ENCODE data around the gene DHPS. TPM values are rescaled to one million over a fixed set of nuclear protein-coding genes. Genes with fewer than 3 reads are reported as not detected.

DHPS gene
- total and polyA plus RNA-seq, 2 of the 13 experiments (the other 11 are each of a cell fraction or from before 2014, with no cell fraction given), result 43.3 to 84.3 TPM

- Histone ChIP-seq H3K79me2 (ENCODE audit: insufficient read depth, low read length) (peaks cover 53% of the 10 kb centered on the region), H4K20me1 (ENCODE audit: insufficient read depth, low read length) (no peaks in the 10 kb centered on the region), H3K9me3 (ENCODE audit: low read length) (no peaks in the 10 kb centered on the region), H2AFZ (ENCODE audit: low read length) (peak overlapping the region; percentile 78), H3K27ac (ENCODE audit: extremely low read length, insufficient read depth, low read length) (peak overlapping the region; percentile 77), H3K27me3 (ENCODE audit: control insufficient read depth in 1 of 2, insufficient read depth in 2 of 2, low read length in 2 of 2) (no peaks in the 10 kb centered on the region; a peak in 1 of 5 replicates), H3K9ac (ENCODE audit: insufficient read depth, low read depth, low read length) (peak overlapping the region; percentile 87), H3K4me3 (replicated peaks in 1 of 3; ENCODE audit: insufficient read depth in 1 of 3, low read depth in 2 of 3, low read length in 3 of 3) (peak overlapping the region; percentile 67 to 93 (median 92)), H3K36me3 (replicated peaks in 1 of 2; ENCODE audit: control insufficient read depth in 1 of 2, insufficient read depth in 2 of 2, low read length in 2 of 2) (peaks cover 2 to 11% of the 10 kb centered on the region in 2 experiments), H3K4me2 (ENCODE audit: low read depth, low read length) (peak overlapping the region; percentile 98), H3K4me1 (ENCODE audit: insufficient read depth, low read length) (peaks cover 20% of the 10 kb centered on the region)
- no TSS peak for BruUV-seq (replicated peaks)
- in situ Hi-C loops (cut with HindIII; ENCODE audit: extremely low pct_ligation_motif_present, low pct_unique_long_range_greater_than_20kb) (no loop called here), intact Hi-C loops (cut with micrococcal nuclease; ENCODE audit: unreplicated experiment) (no loop called here)
- ATAC-seq (no peak), DNase-seq (ENCODE audit: low spot score) (no peak), FAIRE-seq (peak; percentile 44)
- ChIA-PET POLR2A (interaction anchor here (0.8 to 4.8 kb wide), 10 partner anchors 10 to 210 kb away, joined by 3 to 51 read pairs (median 7); partner anchors contain the start of genes FARSA, FBXW9, GET3 and JUNB), CTCF (ENCODE audit: low intra/inter-chr PET ratio, low total read pairs) (no interaction called here)
- TF ChIP-seq ZNF709 (CRISPR knock-in tag; IDR thresholded peaks at IDR 0.05) (0 out of 2 replicates have a peak, but pooled peaks have one; percentile 5), ZNF629 (CRISPR knock-in tag; conservative IDR thresholded peaks at IDR 0.05) (peak; percentile 91), HES4 (CRISPR knock-in tag; IDR thresholded peaks at IDR 0.05; ENCODE audit: borderline replicate concordance) (0 out of 2 replicates have a peak, but pooled peaks have one; percentile 24), NFKBIZ (CRISPR knock-in tag; IDR thresholded peaks at IDR 0.05) (no peak)
- 2% methylated on average over 7 of the region's 7 CpGs for WGBS (ENCODE audit: low lambda C conversion rate)
Measured at GRCh38 chr19:12723381-12723640, 41.6 kb upstream of the DHPS start.

GRCh38 chr19:12722566-12723380, 41.1 kb upstream of the DHPS start:
- in situ Hi-C loops (cut with HindIII; ENCODE audit: extremely low pct_ligation_motif_present, low pct_unique_long_range_greater_than_20kb), result no loop called here
- DNase-seq (ENCODE audit: low spot score) (peak; percentile 99), ATAC-seq (peak; percentile 75), FAIRE-seq (peak; percentile 97)
- CTCF ChIA-PET (ENCODE audit: low intra/inter-chr PET ratio, low total read pairs), result no interaction called here
- peaks cover 20% of the 10 kb centered on the region for H3K4me1 ChIP-seq (ENCODE audit: insufficient read depth, low read length)
- POLR2A ChIA-PET, result interaction anchor here (0.6 to 4.8 kb wide), 14 partner anchors 10 to 211 kb away, joined by 3 to 51 read pairs (median 4); partner anchors contain the start of genes FARSA, FBXW9, GET3 and JUNB
- TSS peak; percentile 98 for BruUV-seq (replicated peaks)
- H3K36me3 ChIP-seq (replicated peaks in 1 of 2; ENCODE audit: control insufficient read depth in 1 of 2, insufficient read depth in 2 of 2, low read length in 2 of 2), result peaks cover 2 to 13% of the 10 kb centered on the region in 2 experiments
- H3K79me2 ChIP-seq (ENCODE audit: insufficient read depth, low read length), result peaks cover 54% of the 10 kb centered on the region
- 1% methylated on average over 32 of the region's 32 CpGs for WGBS (ENCODE audit: low lambda C conversion rate)
- H3K9ac ChIP-seq (ENCODE audit: insufficient read depth, low read depth, low read length), result peak overlapping the region; percentile 87
- intact Hi-C loops (cut with micrococcal nuclease; ENCODE audit: unreplicated experiment), result loop anchor here (1.0 kb wide), 1 partner anchor 15 kb away; the partner anchor contains the start of gene GET3
- peak overlapping the region; percentile 98 for H3K4me2 ChIP-seq (ENCODE audit: low read depth, low read length)
- H4K20me1 ChIP-seq (ENCODE audit: insufficient read depth, low read length), result no peaks in the 10 kb centered on the region
- peak overlapping the region; percentile 92 to 96 (median 93) for H3K4me3 ChIP-seq (replicated peaks in 1 of 3; ENCODE audit: insufficient read depth in 1 of 3, low read depth in 2 of 3, low read length in 3 of 3)
- H3K27me3 ChIP-seq (ENCODE audit: control insufficient read depth in 1 of 2, insufficient read depth in 2 of 2, low read length in 2 of 2), result no peaks in the 10 kb centered on the region; a peak in 1 of 5 replicates
- peak overlapping the region; percentile 77 for H3K27ac ChIP-seq (ENCODE audit: extremely low read length, insufficient read depth, low read length)
- peak overlapping the region; percentile 78 for H2AFZ ChIP-seq (ENCODE audit: low read length)
- no peaks in the 10 kb centered on the region for H3K9me3 ChIP-seq (ENCODE audit: low read length)
- no peak for TF ChIP-seq ZNF274 (CRISPR knock-in tag; IDR thresholded peaks at IDR 0.05)
- TF ChIP-seq YY1 (IDR thresholded peaks at IDR 0.05; ENCODE audit: insufficient read depth, insufficient replicate concordance, low read depth, low read length), result peak; percentile 56
- TF ChIP-seq DR1 (CRISPR knock-in tag; IDR thresholded peaks at IDR 0.05), result no peak; the same call in 1 of the 2 replicates
- TF ChIP-seq RFX3 (CRISPR knock-in tag; IDR thresholded peaks at IDR 0.05), result no peak
- no peak for TF ChIP-seq HNF4G (IDR thresholded peaks at IDR 0.05; ENCODE audit: borderline replicate concordance, low read depth, low read length)
- TF ChIP-seq HNF4G (CRISPR knock-in tag; IDR thresholded peaks at IDR 0.05; ENCODE audit: borderline replicate concordance, low read depth), result no peak
- TF ChIP-seq ZSCAN25 (CRISPR knock-in tag; IDR thresholded peaks at IDR 0.05), result no peak
- TF ChIP-seq HINFP (CRISPR knock-in tag; IDR thresholded peaks at IDR 0.05; ENCODE audit: low read depth), result 0 out of 2 replicates have a peak, but pooled peaks have one; percentile 56
